Neuronal stem cell (in vitro differentiated cells): ENCODE data around the gene ST6GALNAC6.

Experiments
- DNase-seq: peaks from one replicate; pipeline ENCODE4 v3.0.0-alpha.2; 2013; ENCODE audit warnings: low spot score
- H2AFZ ChIP-seq: one replicate; pipeline ENCODE4 v1.6.1; 2013; ENCODE audit warnings: mild to moderate bottlenecking, low read length, inconsistent platforms
- H2AK5ac ChIP-seq: 2 replicates; pipeline ENCODE4 v1.6.1; 2013; ENCODE audit warnings: low read depth, mild to moderate bottlenecking, inconsistent platforms, low read length, moderate library complexity, mixed read lengths
- H2BK120ac ChIP-seq: 2 replicates; pipeline ENCODE4 v1.6.1; 2013; ENCODE audit warnings: low read depth, mild to moderate bottlenecking, inconsistent platforms, low read length, moderate library complexity, mixed read lengths
- H2BK12ac ChIP-seq: one replicate; pipeline ENCODE4 v1.6.1; 2013; ENCODE audit warnings: low read length, inconsistent platforms
- H2BK15ac ChIP-seq: 2 replicates; pipeline ENCODE4 v1.6.1; 2013; ENCODE audit warnings: mild to moderate bottlenecking, low read length, inconsistent platforms, mixed read lengths
- H2BK5ac ChIP-seq: one replicate; pipeline ENCODE4 v1.6.1; 2013; ENCODE audit warnings: inconsistent platforms, mild to moderate bottlenecking, low read length, moderate library complexity
- H3K14ac ChIP-seq: one replicate; pipeline ENCODE4 v1.6.1; 2013; ENCODE audit warnings: low read length, inconsistent platforms
- H3K18ac ChIP-seq: 2 replicates; pipeline ENCODE4 v1.6.1; 2013; ENCODE audit warnings: low read length, inconsistent platforms
- H3K23ac ChIP-seq: 2 replicates; pipeline ENCODE4 v1.6.1; 2013; ENCODE audit warnings: low read depth, mild to moderate bottlenecking, mixed read lengths, low read length, inconsistent platforms; ENCODE audit not compliant: poor library complexity
- H3K27ac ChIP-seq: replicated peaks from 3 replicates; pipeline ENCODE4 v1.5.1; 2013; ENCODE audit warnings: low read length, inconsistent platforms
- H3K27me3 ChIP-seq, 3 experiments: 2 replicates each; pipeline ENCODE4 v1.6.1; 2013; ENCODE audit warnings: low read length in 3 of 3, mild to moderate bottlenecking in 2 of 3, inconsistent platforms in 1 of 3, low read depth in 1 of 3, mixed read lengths in 1 of 3, moderate library complexity in 1 of 3; ENCODE audit not compliant: control insufficient read depth in 3 of 3, insufficient read depth in 3 of 3
- H3K36me3 ChIP-seq, 2 donors: replicated peaks in 1 of 2; 2 replicates each; pipeline ENCODE4 v1.6.1; 2013; ENCODE audit warnings: low read length in 2 of 2; ENCODE audit not compliant: control insufficient read depth in 2 of 2, insufficient read depth in 2 of 2
- H3K4ac ChIP-seq: 2 replicates; pipeline ENCODE4 v1.6.1; 2013; ENCODE audit warnings: inconsistent platforms, mild to moderate bottlenecking, low read length, moderate library complexity
- H3K4me1 ChIP-seq, 2 donors: 1 replicate in 1 of 2; 2 replicates in 1 of 2; pipeline ENCODE4 v1.6.1; 2013; ENCODE audit warnings: low read length in 2 of 2, low read depth in 1 of 2; ENCODE audit not compliant: control insufficient read depth in 2 of 2, insufficient read depth in 1 of 2
- H3K4me2 ChIP-seq: one replicate; pipeline ENCODE4 v1.6.1; 2013; ENCODE audit warnings: mild to moderate bottlenecking, low read length, inconsistent platforms; ENCODE audit not compliant: insufficient read depth, poor library complexity, severe bottlenecking
- H3K4me3 ChIP-seq, 2 donors: 2 replicates each; pipeline ENCODE4 v1.5.1; 2013; ENCODE audit warnings: low read length in 2 of 2, mild to moderate bottlenecking in 2 of 2, inconsistent platforms in 1 of 2, moderate library complexity in 1 of 2
- H3K79me1 ChIP-seq: one replicate; pipeline ENCODE4 v1.6.1; 2013; ENCODE audit warnings: low read depth, mild to moderate bottlenecking, inconsistent platforms, low read length, moderate library complexity
- H3K9ac ChIP-seq: one replicate; pipeline ENCODE4 v1.6.1; 2013; ENCODE audit warnings: mild to moderate bottlenecking, low read depth, low read length, inconsistent platforms; ENCODE audit not compliant: poor library complexity
- H3K9me3 ChIP-seq, 2 donors: replicated peaks in 1 of 2; 2 replicates each; pipeline versions ENCODE3 to v1.6.1; 2013; ENCODE audit warnings: low read length in 2 of 2, mild to moderate bottlenecking in 2 of 2, inconsistent platforms in 1 of 2, low read depth in 1 of 2, mixed read lengths in 1 of 2, moderate library complexity in 1 of 2; ENCODE audit not compliant: control insufficient read depth in 2 of 2, insufficient read depth in 1 of 2
- H4K8ac ChIP-seq: one replicate; pipeline ENCODE4 v1.6.1; 2013; ENCODE audit warnings: low read depth, mild to moderate bottlenecking, inconsistent platforms, low read length, moderate library complexity
- H4K91ac ChIP-seq: one replicate; pipeline ENCODE4 v1.6.1; 2013; ENCODE audit warnings: low read length, low read depth, mild to moderate bottlenecking, inconsistent platforms; ENCODE audit not compliant: poor library complexity
- WGBS, 2 donors: extraction: QIAGEN DNeasy Blood & Tissue Kit; methylation state at CpG; one replicate each; pipeline ENCODE4 v1.1.7; 2013; ENCODE audit warnings: missing lambda C conversion rate in 2 of 2, mixed read lengths in 1 of 2; ENCODE audit not compliant: insufficient read length in 2 of 2, insufficient replicate concordance in 1 of 2; ENCODE audit errors: extremely low coverage in 2 of 2; 5-methylcytosine and 5-hydroxymethylcytosine counted together

The ST6GALNAC6 gene

GRCh38 chr9:127880143-127880542 is 19.3 kb downstream of the ST6GALNAC6 start:
- Histone ChIP-seq H3K36me3 (no peaks in the 10 kb centered on the region), H3K27me3 (no peaks in the 10 kb centered on the region), H2BK15ac (no peak overlapping the region), H2AK5ac (no peak overlapping the region), H3K9me3 (no peaks in the 10 kb centered on the region), H3K4me1 (peaks cover 12 to 22% of the 10 kb centered on the region in 2 donors), H3K4ac (no peak overlapping the region), H4K8ac (no peak overlapping the region), H2AFZ (no peak overlapping the region), H2BK12ac (no peak overlapping the region), H3K4me3 (no peak overlapping the region), H3K27ac (no peak overlapping the region), H4K91ac (no peak overlapping the region), H3K18ac (no peak overlapping the region), H2BK5ac (no peak overlapping the region), H3K4me2 (no peak overlapping the region), H3K79me1 (peaks cover 5% of the 10 kb centered on the region), H2BK120ac (no peak overlapping the region), H3K14ac (no peak overlapping the region), H3K9ac (no peak overlapping the region), H3K23ac (no peak overlapping the region)
- DNase-seq, result no peak
- WGBS, 2 donors, result no CpG with 5 or more reads among the region's 8 CpGs

GRCh38 chr9:127878652-127879390 is 20.6 kb downstream of the ST6GALNAC6 start:
- Histone ChIP-seq H4K91ac (no peak overlapping the region), H3K4me1 (peaks cover 12 to 35% of the 10 kb centered on the region in 2 donors), H3K36me3 (no peaks in the 10 kb centered on the region), H3K18ac (no peak overlapping the region), H3K9ac (no peak overlapping the region), H3K4ac (no peak overlapping the region), H2AFZ (no peak overlapping the region), H3K23ac (no peak overlapping the region), H3K27me3 (no peaks in the 10 kb centered on the region), H3K4me3 (no peak overlapping the region), H3K4me2 (no peak overlapping the region), H2AK5ac (no peak overlapping the region), H3K27ac (no peak overlapping the region), H4K8ac (no peak overlapping the region), H2BK12ac (no peak overlapping the region), H3K79me1 (peaks cover 5% of the 10 kb centered on the region), H2BK120ac (no peak overlapping the region), H3K9me3 (no peaks in the 10 kb centered on the region), H3K14ac (no peak overlapping the region), H2BK5ac (no peak overlapping the region), H2BK15ac (no peak overlapping the region)
- DNase-seq, result no peak
- WGBS, 2 donors, result no CpG with 5 or more reads among the region's 8 CpGs

DNA sequence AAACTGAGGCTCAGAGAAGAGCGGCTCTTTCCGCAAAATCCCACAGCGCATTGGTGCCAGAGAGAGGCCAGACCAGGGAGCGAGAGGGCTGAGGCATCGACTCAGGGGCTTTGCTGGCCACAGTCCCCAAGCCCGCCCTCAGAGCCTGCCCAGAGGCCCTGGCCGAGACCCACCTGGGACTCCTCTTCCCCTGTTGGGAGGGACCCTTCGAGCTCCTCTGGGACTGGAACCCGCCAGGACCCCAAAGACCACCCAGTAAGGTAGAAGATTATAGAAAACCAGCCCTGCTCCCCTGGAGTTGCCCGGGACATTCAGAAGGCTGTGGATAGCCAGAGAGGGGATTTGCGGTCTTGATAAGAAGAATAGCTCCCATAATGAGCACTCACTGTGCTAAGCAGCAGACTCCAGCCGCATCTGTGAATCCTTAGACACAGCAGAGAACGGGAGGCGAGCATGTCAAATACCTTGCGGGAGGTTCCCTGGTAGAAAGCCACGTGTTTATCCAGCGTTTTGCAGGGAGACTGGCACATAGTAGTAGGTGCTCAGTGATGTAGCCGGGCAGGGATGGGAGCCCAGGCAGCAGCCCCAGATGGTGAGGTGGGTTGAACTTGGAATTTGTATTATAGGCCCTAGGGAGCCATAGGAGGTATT is 21.3 kb downstream of the ST6GALNAC6 start:
- no peak overlapping the region for H2BK5ac ChIP-seq
- H3K27ac ChIP-seq, result no peak overlapping the region

DNA sequence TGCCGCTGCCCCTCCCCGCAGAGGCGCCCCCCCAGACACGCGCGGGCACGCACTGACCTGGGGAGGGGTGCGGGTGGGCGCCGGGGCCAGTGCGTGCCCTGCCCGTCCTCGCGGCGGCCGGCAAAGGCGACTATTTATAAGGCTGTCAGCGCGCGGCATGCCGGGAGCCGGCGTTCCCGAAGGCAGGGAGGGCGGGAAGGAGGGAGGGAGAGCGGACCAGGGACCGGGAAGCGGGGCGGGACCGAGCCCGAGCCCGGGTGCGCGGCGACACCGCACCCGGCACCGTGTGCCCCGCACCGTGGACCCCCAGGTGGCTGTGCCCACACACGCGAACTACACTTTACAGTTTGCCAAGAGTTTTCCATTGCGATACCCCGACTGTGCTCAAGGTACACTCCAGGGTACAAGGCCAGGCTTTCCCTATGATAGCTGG is 21.8 kb downstream of the ST6GALNAC6 start, which contains the start of gene AK1:
Gene AK1 (minus strand): TSS at position 110 of the 433 bp plus-strand sequence. CDS start 3,058 bp downstream, outside the sequence.
- peak within 1 kb of the TSS; percentile 68 for H4K91ac ChIP-seq
- H3K36me3 ChIP-seq, result no peaks in the 10 kb centered on the region
- no peaks in the 10 kb centered on the region for H3K9me3 ChIP-seq
- H2BK120ac ChIP-seq, result peak within 1 kb of the TSS; percentile 29
- H2AFZ ChIP-seq, result peak within 1 kb of the TSS; percentile 96
- DNase-seq, result peak; percentile 41
- peak within 1 kb of the TSS; percentile 64 for H3K14ac ChIP-seq
- peak within 1 kb of the TSS; percentile 50 to 79 for H3K4me3 ChIP-seq
- H2BK15ac ChIP-seq, result peak within 1 kb of the TSS; percentile 19
- peak within 1 kb of the TSS; percentile 76 for H3K4me2 ChIP-seq
- H3K79me1 ChIP-seq, result peaks cover 5% of the 10 kb centered on the region
- no peaks in the 10 kb centered on the region for H3K27me3 ChIP-seq
- no peak within 1 kb of the TSS for H4K8ac ChIP-seq
- no peak within 1 kb of the TSS for H3K4ac ChIP-seq
- WGBS, 2 donors, result no CpG with 5 or more reads among the region's 44 CpGs
- H3K23ac ChIP-seq, result peak within 1 kb of the TSS; percentile 75
- H3K27ac ChIP-seq, result no peak within 1 kb of the TSS
- H3K18ac ChIP-seq, result peak within 1 kb of the TSS; percentile 95
- H3K4me1 ChIP-seq, result peaks cover 15 to 47% of the 10 kb centered on the region in 2 donors
- peak within 1 kb of the TSS; percentile 26 for H2BK5ac ChIP-seq
- peak within 1 kb of the TSS; percentile 96 for H2AK5ac ChIP-seq
- H3K9ac ChIP-seq, result peak within 1 kb of the TSS; percentile 83
- peak within 1 kb of the TSS; percentile 23 for H2BK12ac ChIP-seq

More for the DNA sequence above, 21.3 kb downstream of the ST6GALNAC6 start:
- peak overlapping the region; percentile 50 to 76 for H3K4me3 ChIP-seq
- no peak overlapping the region for H2BK15ac ChIP-seq
- peak overlapping the region; percentile 76 for H3K4me2 ChIP-seq
- H4K8ac ChIP-seq, result no peak overlapping the region
- peak overlapping the region; percentile 29 for H2BK120ac ChIP-seq
- no peak overlapping the region for H3K23ac ChIP-seq
- H3K4ac ChIP-seq, result no peak overlapping the region
- H3K18ac ChIP-seq, result peak overlapping the region; percentile 68
- H3K79me1 ChIP-seq, result peaks cover 5% of the 10 kb centered on the region
- H3K27me3 ChIP-seq, result no peaks in the 10 kb centered on the region
- H3K4me1 ChIP-seq, result peaks cover 15 to 41% of the 10 kb centered on the region in 2 donors
- H3K36me3 ChIP-seq, result no peaks in the 10 kb centered on the region
- no peak overlapping the region for H2BK12ac ChIP-seq
- DNase-seq, result peak; percentile 46
- no peak overlapping the region for H3K14ac ChIP-seq
- no peak overlapping the region for H2AK5ac ChIP-seq
- WGBS, 2 donors, result no CpG with 5 or more reads among the region's 18 CpGs
- peak overlapping the region; percentile 83 for H3K9ac ChIP-seq
- no peak overlapping the region for H4K91ac ChIP-seq
- peak overlapping the region; percentile 96 for H2AFZ ChIP-seq
- H3K9me3 ChIP-seq, result no peaks in the 10 kb centered on the region
